GM19372 (cell line): ENCODE measurements around the gene FUT1.

Source experiments
- ATAC-seq: cut with Tn5 transposase; IDR thresholded peaks from one replicate; pipeline ENCODE4 v1.9.1; 2021; ENCODE audit warnings: mild to moderate bottlenecking, low read depth, moderate library complexity; ENCODE audit not compliant: unreplicated experiment

FUT1 gene

GRCh38 chr19:48741129-48741999 lies 11.1 kb downstream of the FUT1 start:
- ATAC-seq = no peak

GRCh38 chr19:48740164-48740972 lies 12.1 kb downstream of the FUT1 start, which contains the start of gene RASIP1:
Gene RASIP1, minus strand, starts transcription at chr19:48740610. Its CDS starts 328 bp downstream, at chr19:48740282.
- no peak for ATAC-seq

GRCh38 chr19:48739404-48740163 lies 12.9 kb downstream of the FUT1 start:
- ATAC-seq = no peak

GRCh38 chr19:48738557-48739403 lies 13.7 kb downstream of the FUT1 start:
- peak; percentile 90 for ATAC-seq

- no peak for ATAC-seq
Observed at GRCh38 chr19:48737360-48737998, 15.0 kb downstream of the FUT1 start.

GRCh38 chr19:48735031-48735615 lies 17.3 kb downstream of the FUT1 start:
- no peak for ATAC-seq

- ATAC-seq = no peak
Observed at GRCh38 chr19:48734625-48735024, 17.8 kb downstream of the FUT1 start.

- no peak for ATAC-seq
Observed at GRCh38 chr19:48731452-48731851, 21.0 kb downstream of the FUT1 start.

- ATAC-seq = no peak
Observed at GRCh38 chr19:48728911-48729664, 23.4 kb downstream of the FUT1 start.

- ATAC-seq = no peak
Observed at GRCh38 chr19:48726556-48726955, 25.9 kb downstream of the FUT1 start.

GRCh38 chr19:48724796-48725753 lies 27.4 kb downstream of the FUT1 start:
- ATAC-seq = no peak

- no peak for ATAC-seq
Observed at GRCh38 chr19:48722196-48722708, 30.2 kb downstream of the FUT1 start.

- peak; percentile 78 for ATAC-seq
Observed at GRCh38 chr19:48720613-48721296, 31.7 kb downstream of the FUT1 start.

- ATAC-seq = no peak
Observed at GRCh38 chr19:48720251-48720612, 32.2 kb downstream of the FUT1 start.

GRCh38 chr19:48719263-48720171 lies 32.9 kb downstream of the FUT1 start, which contains the start of gene MAMSTR:
Gene MAMSTR, minus strand, starts transcription at chr19:48719725. Its CDS starts 694 bp downstream, at chr19:48719031.
- no peak for ATAC-seq
